Effector memory CD8-positive, alpha-beta T cell (primary cell): ENCODE measurements around the gene GALR1.
"Not testable (repeated sequence)": the region's sequence is repeated elsewhere in the genome, so short reads cannot be mapped to it uniquely, and the experiment has no call there.

Experiments
- ATAC-seq: fragments of 150-1000 bp; cut with Tn5 transposase; replicated peaks from 2 replicates; pipeline ENCODE4 v1.10.0; 2021; ENCODE audit warnings: mild to moderate bottlenecking, moderate library complexity
- DNase-seq, 3 experiments: peaks; one replicate each; pipeline ENCODE4 v3.0.0; 2021
- H3K27ac Mint-ChIP-seq, 2 donors: one replicate each; pipeline ENCODE4 v1.8.0; 2022; ENCODE audit warnings: mild to moderate bottlenecking in 2 of 2, mixed read lengths in 2 of 2, moderate library complexity in 2 of 2
- H3K27me3 Mint-ChIP-seq, 2 donors: one replicate each; pipeline ENCODE4 v1.8.0; 2022; ENCODE audit warnings: mixed read lengths in 2 of 2
- H3K36me3 Mint-ChIP-seq: one replicate; pipeline ENCODE4 v1.8.0; 2022; ENCODE audit warnings: mild to moderate bottlenecking, moderate library complexity, mixed read lengths; ENCODE audit not compliant: insufficient read depth
- H3K4me1 Mint-ChIP-seq, 2 donors: one replicate each; pipeline ENCODE4 v1.8.0; 2022; ENCODE audit warnings: low read depth in 2 of 2, mixed read lengths in 2 of 2
- H3K4me3 Mint-ChIP-seq, 2 donors: one replicate each; pipeline ENCODE4 v1.8.0; 2022; ENCODE audit warnings: mild to moderate bottlenecking in 2 of 2, mixed read lengths in 2 of 2, moderate library complexity in 2 of 2
- H3K9me3 Mint-ChIP-seq, 2 donors: one replicate each; pipeline ENCODE4 v1.8.0; 2022; ENCODE audit warnings: mixed read lengths in 2 of 2

Gene GALR1

DNA sequence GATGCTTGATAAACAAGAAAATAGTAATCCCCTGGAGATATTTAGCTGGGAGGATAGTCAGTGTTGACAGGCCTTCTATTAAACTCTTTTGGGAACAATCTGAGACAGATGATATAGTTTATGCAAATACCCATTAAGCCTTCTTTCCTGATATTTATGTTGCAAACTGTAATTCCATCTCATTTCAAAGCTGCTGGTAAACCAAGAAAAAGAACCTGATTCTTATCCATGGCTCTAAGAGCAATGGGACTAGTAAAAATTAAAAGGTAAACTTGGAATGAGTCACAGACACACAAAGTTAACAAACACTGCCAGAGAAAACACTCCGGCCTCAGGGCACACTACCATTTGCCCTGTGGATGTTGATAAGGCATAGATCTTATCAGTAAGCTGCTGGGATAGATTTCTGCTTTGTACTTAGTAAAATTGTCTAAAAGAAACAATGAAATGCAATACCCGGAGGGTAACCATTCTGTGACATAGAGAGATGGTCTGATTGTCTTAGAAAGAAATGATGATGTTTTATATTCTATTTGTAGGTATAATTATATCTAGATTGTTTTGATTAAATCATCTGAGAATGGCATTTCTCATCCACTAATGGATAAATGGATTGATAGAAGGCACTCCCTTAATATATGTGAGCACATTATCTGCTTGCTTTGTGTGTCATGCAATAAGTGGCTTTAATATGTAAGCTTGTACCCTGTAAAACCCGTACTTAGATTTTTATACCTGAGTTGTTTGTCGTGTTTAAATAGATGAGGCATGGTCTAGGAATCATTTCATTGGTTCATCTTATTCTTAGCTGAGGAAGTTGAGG, 13.2 kb downstream of the GALR1 start:
- peaks cover 9% of the 10 kb centered on the region for H3K36me3 Mint-ChIP-seq
- no peak overlapping the region for H3K27ac Mint-ChIP-seq
- DNase-seq (no peak), ATAC-seq (no peak)
- no peak overlapping the region for H3K4me3 Mint-ChIP-seq
- no peaks in the 10 kb centered on the region for H3K4me1 Mint-ChIP-seq
- H3K27me3 Mint-ChIP-seq, result peaks cover 14 to 54% of the 10 kb centered on the region in 2 donors
- H3K9me3 Mint-ChIP-seq, result peaks cover 7 to 11% of the 10 kb centered on the region in 2 donors

DNA sequence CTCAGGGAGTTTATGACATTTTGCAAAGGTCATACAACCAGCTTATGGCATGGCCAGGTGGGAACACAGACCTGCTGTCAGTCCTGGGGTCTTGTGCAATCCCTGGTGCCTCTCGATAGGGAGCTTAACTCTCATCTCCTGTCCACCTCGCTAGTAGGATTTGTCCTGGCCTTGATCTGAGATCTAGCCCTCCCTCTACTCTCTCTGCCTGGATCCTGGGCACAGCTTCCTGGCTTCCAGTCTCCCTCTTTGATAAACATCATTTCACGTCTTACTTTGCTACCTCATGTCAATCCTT, 13.8 kb downstream of the GALR1 start:
- ATAC-seq (no peak), DNase-seq (no peak)
- Mint-ChIP-seq H3K27ac (no peak overlapping the region), H3K4me3 (no peak overlapping the region), H3K9me3 (peaks cover 7 to 11% of the 10 kb centered on the region in 2 donors), H3K4me1 (no peaks in the 10 kb centered on the region), H3K27me3 (peaks cover 16 to 58% of the 10 kb centered on the region in 2 donors), H3K36me3 (peaks cover 9% of the 10 kb centered on the region)

DNA sequence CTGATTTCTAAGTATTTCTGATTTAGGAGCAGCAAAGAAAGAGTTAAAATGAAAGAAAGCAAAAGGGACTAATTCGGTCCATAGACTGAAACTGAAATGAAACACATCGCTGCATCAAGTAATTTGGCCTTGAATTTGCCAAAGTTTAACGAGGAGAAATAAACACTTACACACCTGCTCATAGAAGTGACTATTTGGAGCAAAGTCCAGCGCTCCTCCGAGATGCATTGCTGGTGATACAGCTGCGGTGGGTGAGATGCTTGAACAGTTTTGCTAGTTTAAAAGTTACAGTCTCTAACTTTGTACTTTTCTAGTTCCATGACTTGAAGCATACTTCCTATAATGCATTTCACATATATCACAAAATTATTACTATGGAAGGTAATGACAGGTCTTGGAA, 18.3 kb downstream of the GALR1 start:
- no peak for ATAC-seq
- Mint-ChIP-seq H3K27me3 (peaks cover 26 to 70% of the 10 kb centered on the region in 2 donors), H3K27ac (no peak overlapping the region), H3K4me1 (peaks cover 0 to 3% of the 10 kb centered on the region in 2 donors), H3K36me3 (no peaks in the 10 kb centered on the region), H3K4me3 (no peak overlapping the region), H3K9me3 (peaks cover 4 to 11% of the 10 kb centered on the region in 2 donors)
- no peak for DNase-seq

DNA sequence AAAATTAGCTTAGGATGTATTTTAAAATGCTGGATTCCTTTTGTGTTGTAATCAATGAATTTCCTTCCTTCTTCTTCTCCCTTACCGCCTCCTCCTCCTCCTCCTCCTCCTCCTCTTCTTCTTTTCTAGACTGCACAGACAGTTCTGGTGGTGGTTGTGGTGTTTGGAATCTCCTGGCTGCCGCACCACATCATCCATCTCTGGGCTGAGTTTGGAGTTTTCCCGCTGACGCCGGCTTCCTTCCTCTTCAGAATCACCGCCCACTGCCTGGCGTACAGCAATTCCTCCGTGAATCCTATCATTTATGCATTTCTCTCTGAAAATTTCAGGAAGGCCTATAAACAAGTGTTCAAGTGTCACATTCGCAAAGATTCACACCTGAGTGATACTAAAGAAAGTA, 18.8 kb downstream of the GALR1 start:
- ATAC-seq (no peak), DNase-seq (no peak)
- Mint-ChIP-seq H3K27me3 (peaks cover 24 to 69% of the 10 kb centered on the region in 2 donors), H3K27ac (no peak overlapping the region), H3K4me1 (peaks cover 0 to 3% of the 10 kb centered on the region in 2 donors), H3K9me3 (peaks cover 4 to 11% of the 10 kb centered on the region in 2 donors), H3K36me3 (no peaks in the 10 kb centered on the region), H3K4me3 (no peak overlapping the region)

DNA sequence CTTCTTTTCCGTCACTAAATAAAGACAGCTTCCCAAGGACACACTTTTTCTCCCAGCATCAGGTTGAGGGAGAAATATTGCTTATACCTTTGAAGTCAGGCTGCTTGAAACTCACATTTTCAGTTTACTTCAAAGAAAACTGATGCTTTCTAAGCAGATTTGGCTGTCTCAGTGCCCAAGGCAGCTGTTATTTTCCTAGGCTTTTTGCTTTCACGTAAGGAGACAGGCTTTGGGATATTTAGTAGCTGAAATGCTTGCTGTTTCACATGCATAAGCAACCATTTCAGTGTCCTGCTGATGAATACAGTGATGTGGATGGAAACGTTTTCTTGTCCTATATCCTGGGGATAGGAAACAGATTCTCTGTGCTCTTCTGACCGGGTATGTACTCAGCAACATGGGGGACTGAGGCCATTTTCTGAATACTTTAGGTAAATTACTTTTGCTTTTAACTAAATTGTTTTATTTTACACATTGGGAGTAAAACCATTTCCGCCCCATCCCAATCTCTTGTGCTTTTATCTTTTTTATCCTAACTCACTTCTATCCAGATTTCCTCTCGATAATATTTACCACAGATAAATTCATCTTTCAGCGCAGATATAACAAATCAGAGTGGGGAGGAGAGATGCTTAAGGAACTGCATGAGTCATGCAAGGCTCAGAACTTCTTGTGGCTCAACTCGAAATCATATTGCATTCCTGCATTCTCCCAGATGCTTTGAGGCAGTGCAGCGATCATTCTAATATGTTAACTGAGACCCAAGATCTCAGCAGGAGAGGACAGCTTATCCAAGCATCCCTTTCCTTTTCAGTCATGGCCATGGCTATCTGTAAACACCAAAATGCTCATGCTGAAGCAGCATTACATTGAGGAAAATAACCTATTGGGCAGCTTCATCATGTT, 22.2 kb downstream of the GALR1 start:
- ATAC-seq, result no peak
- Mint-ChIP-seq H3K4me3 (no peak overlapping the region), H3K36me3 (no peaks in the 10 kb centered on the region), H3K4me1 (peaks cover 0 to 3% of the 10 kb centered on the region in 2 donors), H3K27me3 (peaks cover 12 to 60% of the 10 kb centered on the region in 2 donors), H3K27ac (no peak overlapping the region), H3K9me3 (no peaks in the 10 kb centered on the region)
- DNase-seq, result no peak

DNA sequence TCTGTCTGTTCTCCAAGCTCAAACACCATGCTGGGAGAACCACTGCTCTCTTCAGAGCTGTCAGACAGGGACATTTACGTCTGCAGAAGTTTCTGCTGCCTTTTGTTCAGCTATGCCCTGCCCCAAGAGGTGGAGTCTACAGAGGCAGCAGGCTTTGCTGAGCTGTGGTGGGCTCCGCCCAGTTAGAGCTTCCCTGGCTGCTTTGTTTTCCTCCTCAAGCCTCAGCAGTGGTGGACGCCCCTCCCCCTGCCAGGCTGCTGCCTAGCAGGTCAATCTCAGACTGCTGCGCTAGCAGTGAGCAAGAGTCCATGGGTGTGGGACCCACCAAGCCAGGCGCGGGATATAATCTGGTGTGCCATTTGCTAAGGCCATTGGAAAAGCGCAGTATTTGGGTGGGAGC, 41.2 kb downstream of the GALR1 start:
- not testable (repeated sequence) for H3K4me1 Mint-ChIP-seq, DNase-seq, H3K4me3 Mint-ChIP-seq, H3K9me3 Mint-ChIP-seq, H3K36me3 Mint-ChIP-seq, H3K27ac Mint-ChIP-seq, ATAC-seq
- H3K27me3 Mint-ChIP-seq, result peaks cover 34 to 39% of the 10 kb centered on the region in 2 donors

DNA sequence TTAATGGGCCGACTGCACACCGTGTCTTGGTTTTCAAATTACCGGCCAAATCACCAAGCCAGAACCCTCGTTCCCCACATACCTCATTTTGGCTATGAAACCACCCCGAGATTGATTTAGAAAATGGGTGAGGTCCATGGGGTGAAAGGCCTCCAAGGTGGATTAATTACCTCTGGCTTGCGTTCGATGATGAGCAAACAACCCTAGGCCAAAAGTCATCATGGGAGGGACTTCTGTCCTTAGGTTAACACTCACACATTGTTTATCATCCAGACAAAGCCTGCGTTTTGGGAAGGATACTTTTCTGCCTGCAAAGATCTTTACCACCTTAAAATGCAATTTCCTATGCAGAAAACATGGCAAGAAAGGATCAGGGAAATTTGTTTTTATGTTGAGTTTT, 48.5 kb downstream of the GALR1 start:
- Mint-ChIP-seq H3K4me3 (no peak overlapping the region), H3K36me3 (no peaks in the 10 kb centered on the region), H3K9me3 (no peaks in the 10 kb centered on the region), H3K4me1 (no peaks in the 10 kb centered on the region), H3K27me3 (peaks cover 5 to 14% of the 10 kb centered on the region in 2 donors), H3K27ac (no peak overlapping the region)
- ATAC-seq, result no peak
- DNase-seq, result no peak

DNA sequence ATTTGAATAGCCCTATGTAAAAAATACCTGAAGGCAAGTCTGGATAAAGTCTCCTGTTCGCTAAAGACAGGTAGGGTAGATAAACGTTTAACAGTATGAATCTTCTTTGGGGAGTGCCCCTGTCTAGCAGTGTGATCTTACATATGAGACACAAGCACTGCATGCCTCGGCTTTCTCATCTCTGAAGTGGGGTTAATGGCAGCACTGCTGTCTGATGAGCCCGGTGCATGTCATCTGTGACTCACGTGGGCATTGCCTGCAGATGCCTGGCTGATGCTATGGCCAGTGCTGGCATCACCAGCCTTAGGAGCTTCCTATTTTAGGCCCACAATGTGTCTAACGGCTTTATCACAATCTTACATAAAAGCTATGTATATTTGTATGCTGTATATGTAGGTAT, 50.1 kb downstream of the GALR1 start:
- H3K36me3 Mint-ChIP-seq, result no peaks in the 10 kb centered on the region
- H3K4me1 Mint-ChIP-seq, result no peaks in the 10 kb centered on the region
- ATAC-seq, result no peak
- no peak for DNase-seq
- H3K27me3 Mint-ChIP-seq, result peaks cover 14 to 15% of the 10 kb centered on the region in 2 donors
- no peak overlapping the region for H3K4me3 Mint-ChIP-seq
- no peak overlapping the region for H3K27ac Mint-ChIP-seq
- H3K9me3 Mint-ChIP-seq, result no peaks in the 10 kb centered on the region

DNA sequence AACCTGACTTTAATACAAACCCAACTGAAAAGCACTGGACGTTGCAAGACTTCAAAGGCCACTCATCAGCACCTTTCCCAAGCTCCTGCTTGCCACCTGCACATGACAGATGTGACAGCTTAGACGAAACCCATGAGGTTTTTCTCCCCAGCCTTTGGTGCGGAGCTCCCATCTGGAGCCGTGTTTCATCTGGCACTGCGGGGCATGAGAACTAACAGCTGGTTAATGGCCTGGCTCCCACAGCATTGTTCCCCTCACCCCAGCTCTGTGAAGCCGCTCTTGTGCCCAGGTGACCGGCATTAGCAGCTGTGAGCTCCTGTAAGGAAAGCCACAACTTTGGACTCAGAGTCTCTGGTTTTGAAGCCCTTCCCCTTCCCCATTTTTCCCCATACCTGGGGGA, 50.9 kb downstream of the GALR1 start:
- H3K36me3 Mint-ChIP-seq, result no peaks in the 10 kb centered on the region
- no peak for ATAC-seq
- no peak overlapping the region for H3K27ac Mint-ChIP-seq
- no peak overlapping the region for H3K4me3 Mint-ChIP-seq
- no peaks in the 10 kb centered on the region for H3K9me3 Mint-ChIP-seq
- H3K4me1 Mint-ChIP-seq, result no peaks in the 10 kb centered on the region
- no peak for DNase-seq
- H3K27me3 Mint-ChIP-seq, result peaks cover 20 to 21% of the 10 kb centered on the region in 2 donors

DNA sequence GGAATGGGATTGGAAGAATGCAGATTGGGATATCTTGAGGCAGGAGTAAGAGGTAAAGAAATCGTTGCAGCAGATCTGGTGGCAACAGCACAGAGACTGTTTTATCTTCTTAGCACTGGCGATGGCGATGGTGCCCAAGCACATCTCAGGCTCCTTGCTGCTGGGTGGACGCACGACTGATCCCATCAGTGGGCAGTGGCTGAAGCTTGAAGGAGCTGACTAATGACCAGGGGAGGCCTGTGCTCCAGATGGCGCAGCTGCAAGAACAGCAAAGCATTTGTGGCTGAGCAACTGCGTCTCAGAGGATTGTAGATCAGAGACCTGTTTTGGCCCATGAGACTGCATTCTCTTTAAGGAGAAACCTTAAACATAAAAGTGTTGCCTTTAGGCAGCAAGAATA, 54.6 kb downstream of the GALR1 start:
- Mint-ChIP-seq H3K36me3 (no peaks in the 10 kb centered on the region), H3K27ac (no peak overlapping the region), H3K4me1 (no peaks in the 10 kb centered on the region), H3K27me3 (peaks cover 24 to 34% of the 10 kb centered on the region in 2 donors), H3K4me3 (no peak overlapping the region), H3K9me3 (no peaks in the 10 kb centered on the region)
- no peak for DNase-seq
- ATAC-seq, result no peak

DNA sequence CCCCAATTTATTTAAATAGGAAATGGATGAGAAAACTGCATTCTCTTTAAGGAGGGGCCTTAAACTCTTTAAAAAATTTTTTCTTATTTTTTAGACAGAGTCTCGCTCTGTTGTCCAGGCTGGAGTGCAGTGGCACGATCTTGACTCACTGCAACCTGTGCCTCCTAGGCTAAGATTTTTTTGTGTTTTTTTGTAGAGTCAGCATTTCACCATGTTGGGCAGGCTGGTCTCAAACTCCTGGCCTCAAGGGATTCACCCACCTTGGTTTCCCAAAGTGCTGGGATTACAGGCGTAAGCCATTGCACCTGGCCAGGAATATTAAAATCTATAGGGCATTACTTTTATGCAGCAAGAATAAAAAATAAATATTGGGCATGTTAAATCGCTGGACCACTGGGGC, 56.0 kb downstream of the GALR1 start:
- H3K4me3 Mint-ChIP-seq, result no peak overlapping the region
- H3K4me1 Mint-ChIP-seq, result no peaks in the 10 kb centered on the region
- no peak for ATAC-seq
- no peak for DNase-seq
- H3K27me3 Mint-ChIP-seq, result peaks cover 26 to 35% of the 10 kb centered on the region in 2 donors
- H3K27ac Mint-ChIP-seq, result no peak overlapping the region
- H3K9me3 Mint-ChIP-seq, result no peaks in the 10 kb centered on the region
- no peaks in the 10 kb centered on the region for H3K36me3 Mint-ChIP-seq

DNA sequence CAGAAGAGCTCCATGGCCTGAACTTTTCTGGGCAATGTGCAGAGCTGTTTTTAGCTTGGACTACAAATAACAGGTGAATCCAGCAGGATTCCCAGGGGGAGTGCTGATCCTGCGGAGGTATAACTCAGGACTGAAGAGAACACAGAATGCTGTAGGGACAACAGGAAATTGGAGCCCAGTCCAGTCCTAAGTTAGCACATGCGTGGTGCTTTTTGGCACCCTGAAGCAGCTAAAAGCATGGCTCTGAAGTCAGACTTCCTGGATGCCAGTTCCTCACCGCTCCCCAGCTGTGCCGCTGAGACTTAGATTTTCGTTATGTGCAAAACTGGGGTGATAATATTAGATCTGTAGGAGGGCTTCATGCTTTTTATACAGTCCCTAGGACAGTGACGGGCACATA, 58.6 kb downstream of the GALR1 start:
- H3K36me3 Mint-ChIP-seq, result no peaks in the 10 kb centered on the region

DNA sequence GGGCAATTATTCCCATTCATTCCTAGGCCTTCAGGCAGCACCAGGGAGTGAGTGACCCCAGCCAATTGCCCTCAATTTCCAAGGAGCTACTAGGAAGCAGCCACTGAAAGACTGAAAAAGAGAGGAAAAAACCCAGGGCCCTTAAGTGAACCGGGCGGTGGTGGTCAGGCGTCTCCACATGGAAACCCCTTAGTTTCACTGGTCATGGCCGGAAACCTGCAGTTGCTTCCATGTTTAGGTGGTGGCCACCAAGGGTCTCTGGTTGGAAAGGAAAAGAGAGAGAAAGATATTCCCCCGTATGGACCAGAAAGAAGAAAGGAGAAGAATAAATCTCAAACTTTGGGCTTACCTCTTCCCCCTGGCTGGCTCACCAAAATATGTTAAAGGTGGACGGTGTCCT, 64.9 kb downstream of the GALR1 start:
- ATAC-seq, result no peak
- DNase-seq, result no peak
- Mint-ChIP-seq H3K4me3 (no peak overlapping the region), H3K9me3 (no peaks in the 10 kb centered on the region), H3K27ac (no peak overlapping the region), H3K27me3 (peaks cover 8 to 14% of the 10 kb centered on the region in 2 donors), H3K4me1 (no peaks in the 10 kb centered on the region), H3K36me3 (no peaks in the 10 kb centered on the region)

More for the DNA sequence above, 58.6 kb downstream of the GALR1 start:
- Mint-ChIP-seq H3K4me1 (no peaks in the 10 kb centered on the region), H3K4me3 (no peak overlapping the region), H3K27me3 (peaks cover 26 to 32% of the 10 kb centered on the region in 2 donors), H3K9me3 (no peaks in the 10 kb centered on the region), H3K27ac (no peak overlapping the region)
- DNase-seq, result no peak
- no peak for ATAC-seq

DNA sequence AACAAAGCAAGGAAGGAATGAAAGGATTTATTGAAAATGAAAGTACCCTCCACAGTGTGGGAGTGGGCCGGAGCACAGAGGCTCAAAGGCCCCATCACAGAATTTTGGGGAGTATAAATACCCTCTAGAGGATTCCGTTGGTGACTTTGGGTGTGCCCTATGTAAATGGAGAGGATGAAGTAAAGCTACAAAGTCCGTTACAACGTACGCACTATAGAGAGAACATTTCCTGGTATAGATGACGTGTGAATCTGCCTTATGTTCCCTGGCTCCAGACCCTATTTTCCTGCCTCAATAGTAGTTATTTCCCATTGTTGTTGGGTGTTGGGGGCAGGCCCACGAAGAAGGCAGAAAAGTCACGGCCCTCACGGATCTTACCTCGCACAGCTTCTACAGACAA, 65.3 kb downstream of the GALR1 start:
- H3K9me3 Mint-ChIP-seq, result no peaks in the 10 kb centered on the region
- H3K27me3 Mint-ChIP-seq, result peaks cover 8 to 14% of the 10 kb centered on the region in 2 donors
- H3K27ac Mint-ChIP-seq, result no peak overlapping the region
- DNase-seq (no peak), ATAC-seq (no peak)
- no peaks in the 10 kb centered on the region for H3K36me3 Mint-ChIP-seq
- H3K4me1 Mint-ChIP-seq, result no peaks in the 10 kb centered on the region
- H3K4me3 Mint-ChIP-seq, result no peak overlapping the region
